ENCODE results near the gene SPG7. TPM values are rescaled to one million over a fixed set of nuclear protein-coding genes. Genes with fewer than 3 reads are reported as not detected.

The SPG7 gene
- polyA plus RNA-seq, 1 experiment = 50.1 TPM

GRCh38 chr16:89596061-89596689 lies 88.0 kb downstream of the SPG7 start:
- H3K27ac ChIP-seq (ENCODE audit: low read depth, low read length) = no peak overlapping the region
- ChIA-PET POLR2A (no interaction called here), CTCF (no interaction called here)
- no peak overlapping the region for H3K4me3 ChIP-seq (ENCODE audit: low read depth, low read length)
- H3K27me3 ChIP-seq (ENCODE audit: control insufficient read depth, insufficient read depth, low read length) = no peaks in the 10 kb centered on the region
- TF ChIP-seq CTCF (IDR thresholded peaks at IDR 0.05; ENCODE audit: low read depth, low read length) = no peak
- no peak for DNase-seq (ENCODE audit: low read depth, low spot score)
- H3K9me3 ChIP-seq (ENCODE audit: control insufficient read depth, insufficient read depth, low read length) = peaks cover 6% of the 10 kb centered on the region; the same call in 1 of the 2 replicates

DNA sequence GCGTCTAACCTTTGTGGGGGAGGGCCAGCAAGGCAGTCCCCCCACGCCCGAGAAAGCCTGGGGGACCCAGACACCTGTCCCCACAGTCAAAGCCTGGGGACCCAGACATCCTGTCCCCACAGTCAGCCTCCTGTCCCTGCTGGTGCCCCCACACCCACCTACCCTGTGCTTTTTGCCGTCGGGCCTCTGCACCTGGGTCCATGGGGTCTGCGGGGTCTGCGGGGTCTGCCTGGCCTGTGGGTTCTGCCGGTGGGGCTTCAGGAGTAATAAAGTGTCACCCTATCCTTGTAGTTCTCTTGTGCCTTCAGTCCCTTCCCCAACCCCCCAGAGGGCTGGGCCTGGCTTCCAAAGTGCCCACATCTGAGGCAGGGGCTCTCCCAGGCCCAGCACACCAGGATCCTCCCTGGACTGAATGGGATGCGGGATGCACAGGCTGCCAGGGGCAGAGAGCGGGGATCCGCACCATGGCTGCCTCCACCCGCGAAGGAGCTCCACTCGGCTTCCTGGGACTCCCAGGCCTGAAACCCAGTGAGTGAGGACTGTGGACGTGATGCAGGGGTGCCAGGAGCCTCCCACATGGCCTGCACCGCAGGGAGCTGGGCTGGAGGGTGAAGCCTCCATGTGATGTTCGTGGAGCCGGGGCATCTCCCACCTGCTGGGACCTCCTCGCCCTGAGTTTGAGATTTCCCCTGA lies 88.9 kb downstream of the SPG7 start:
- peaks cover 6% of the 10 kb centered on the region; the same call in 1 of the 2 replicates for H3K9me3 ChIP-seq (ENCODE audit: control insufficient read depth, insufficient read depth, low read length)
- no peaks in the 10 kb centered on the region for H3K27me3 ChIP-seq (ENCODE audit: control insufficient read depth, insufficient read depth, low read length)
- POLR2A ChIA-PET = no interaction called here
- no peak overlapping the region for H3K27ac ChIP-seq (ENCODE audit: low read depth, low read length)
- CTCF ChIA-PET = no interaction called here
- TF ChIP-seq CTCF (IDR thresholded peaks at IDR 0.05; ENCODE audit: low read depth, low read length) = no peak
- no peak for DNase-seq (ENCODE audit: low read depth, low spot score)
- no peak overlapping the region for H3K4me3 ChIP-seq (ENCODE audit: low read depth, low read length)

- no peak for TF ChIP-seq CTCF (IDR thresholded peaks at IDR 0.05; ENCODE audit: low read depth, low read length)
- CTCF ChIA-PET = no interaction called here
- Histone ChIP-seq H3K27ac (ENCODE audit: low read depth, low read length) (no peak overlapping the region), H3K4me3 (ENCODE audit: low read depth, low read length) (no peak overlapping the region), H3K27me3 (ENCODE audit: control insufficient read depth, insufficient read depth, low read length) (no peaks in the 10 kb centered on the region), H3K9me3 (ENCODE audit: control insufficient read depth, insufficient read depth, low read length) (peaks cover 6% of the 10 kb centered on the region; the same call in 1 of the 2 replicates)
- no peak for DNase-seq (ENCODE audit: low read depth, low spot score)
- POLR2A ChIA-PET = no interaction called here
These were observed 90.0 kb downstream of the SPG7 start for GRCh38 chr16:89598199-89598598.

DNA sequence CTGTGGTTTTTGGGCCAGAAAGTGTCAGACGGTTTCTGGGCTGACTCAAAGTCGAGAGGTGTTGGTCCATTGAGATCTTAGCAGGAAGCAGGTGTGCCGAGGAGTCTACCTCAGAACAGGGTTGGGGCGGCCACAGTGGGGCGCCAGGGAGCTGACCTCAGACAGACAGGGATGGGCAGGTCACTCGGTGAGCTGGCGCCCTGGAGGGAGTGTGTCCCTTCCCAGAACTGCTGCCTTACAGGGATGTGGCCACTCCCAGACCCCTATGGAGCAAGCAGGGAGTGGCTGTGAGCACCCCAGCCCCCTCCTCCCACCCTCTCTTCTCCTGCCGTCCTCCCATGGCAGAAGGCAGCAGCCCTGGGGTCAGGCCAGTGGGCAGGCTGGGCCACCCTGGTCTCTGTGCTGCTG lies 91.3 kb downstream of the SPG7 start:
- Histone ChIP-seq H3K27me3 (ENCODE audit: control insufficient read depth, insufficient read depth, low read length) (no peaks in the 10 kb centered on the region), H3K27ac (ENCODE audit: low read depth, low read length) (no peak overlapping the region), H3K9me3 (ENCODE audit: control insufficient read depth, insufficient read depth, low read length) (peaks cover 6% of the 10 kb centered on the region; the same call in 1 of the 2 replicates), H3K4me3 (ENCODE audit: low read depth, low read length) (no peak overlapping the region)
- POLR2A ChIA-PET = interaction anchor here (0.6 kb wide), 1 partner anchor 76 kb away, joined by 10 read pairs; no protein-coding TSS in a partner anchor
- CTCF ChIA-PET = no interaction called here
- no peak for DNase-seq (ENCODE audit: low read depth, low spot score)
- peak; percentile 13; the same call in 1 of the 2 replicates for TF ChIP-seq CTCF (IDR thresholded peaks at IDR 0.05; ENCODE audit: low read depth, low read length)

GRCh38 chr16:89599902-89600301 lies 91.7 kb downstream of the SPG7 start:
- no peak overlapping the region for H3K4me3 ChIP-seq (ENCODE audit: low read depth, low read length)
- peaks cover 6% of the 10 kb centered on the region; the same call in 1 of the 2 replicates for H3K9me3 ChIP-seq (ENCODE audit: control insufficient read depth, insufficient read depth, low read length)
- POLR2A ChIA-PET = interaction anchor here (0.6 kb wide), 1 partner anchor 76 kb away, joined by 10 read pairs; no protein-coding TSS in a partner anchor
- no peak for DNase-seq (ENCODE audit: low read depth, low spot score)
- CTCF ChIA-PET = no interaction called here
- no peak for TF ChIP-seq CTCF (IDR thresholded peaks at IDR 0.05; ENCODE audit: low read depth, low read length)
- no peaks in the 10 kb centered on the region for H3K27me3 ChIP-seq (ENCODE audit: control insufficient read depth, insufficient read depth, low read length)
- H3K27ac ChIP-seq (ENCODE audit: low read depth, low read length) = no peak overlapping the region
